ENCODE results near the gene KCNK3. TPM values are rescaled to one million over a fixed set of nuclear protein-coding genes. Genes with fewer than 3 reads are reported as not detected.

KCNK3 gene
- total and polyA plus RNA-seq, 3 experiments from 2014 or later: not detected

DNA sequence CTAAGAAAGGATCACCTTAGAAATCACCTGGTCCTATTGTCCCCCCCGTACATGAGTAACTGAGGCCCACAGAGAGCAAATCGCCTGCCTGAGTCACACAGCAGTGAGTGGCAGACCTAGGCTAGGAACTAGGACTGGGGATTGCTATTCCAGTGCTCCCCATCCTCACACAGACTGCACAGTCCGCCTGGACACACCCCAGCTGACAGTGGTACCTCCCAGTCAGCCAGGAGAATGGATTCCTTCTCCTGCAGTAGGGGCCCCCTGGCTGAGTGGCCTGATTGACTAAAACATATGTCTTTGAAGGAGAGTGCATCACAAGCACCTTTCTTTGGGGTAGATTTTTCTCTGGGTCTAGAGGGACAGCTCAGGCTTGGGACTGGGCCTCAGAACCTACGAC, 39.2 kb downstream of the KCNK3 start:
- Histone ChIP-seq H3K4me3 (ENCODE audit: low read length) (no peak overlapping the region), H3K27ac (ENCODE audit: low read depth, low read length) (no peak overlapping the region), H3K4me1 (ENCODE audit: insufficient read depth, low read length) (no peaks in the 10 kb centered on the region), H3K36me3 (ENCODE audit: insufficient read depth, low read length) (no peaks in the 10 kb centered on the region), H3K9me3 (ENCODE audit: low read length) (no peaks in the 10 kb centered on the region), H3K27me3 (ENCODE audit: insufficient read depth, low read length, poor library complexity, severe bottlenecking) (no peaks in the 10 kb centered on the region)
- Mint-ChIP-seq H3K27me3 (peaks cover 8 to 29% of the 10 kb centered on the region in 2 donors), H3K4me3 (no peak overlapping the region), H3K36me3 (no peaks in the 10 kb centered on the region), H3K27ac (no peak overlapping the region), H3K4me1 (no peaks in the 10 kb centered on the region), H3K9me3 (no peaks in the 10 kb centered on the region)
- ChIA-PET CTCF (interaction anchor here (1.2 kb wide), 1 partner anchor 10 kb away, joined by 4 read pairs; no protein-coding TSS in a partner anchor), POLR2A (no interaction called here)
- no peak for DNase-seq

DNA sequence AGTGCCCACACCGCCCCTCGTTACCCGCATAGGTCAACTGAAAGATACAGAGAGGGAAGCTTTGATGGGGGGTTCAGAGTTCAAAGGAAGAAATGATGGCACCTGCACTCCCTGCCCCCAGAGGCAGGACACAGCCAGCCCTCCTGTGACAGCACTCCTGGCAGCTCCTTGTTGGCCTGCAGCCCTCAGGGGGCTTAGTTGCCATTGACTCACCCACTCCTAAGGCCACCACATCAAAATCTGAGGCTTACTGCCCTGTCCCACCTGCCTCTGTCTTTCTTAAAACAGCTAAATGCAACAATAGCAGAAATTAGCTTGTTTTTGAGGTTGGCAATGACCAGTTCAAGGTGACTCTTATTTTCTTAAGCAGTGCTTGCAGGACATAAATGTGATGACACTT, 39.9 kb downstream of the KCNK3 start:
- no peak overlapping the region for H3K27ac Mint-ChIP-seq
- H3K9me3 Mint-ChIP-seq: no peaks in the 10 kb centered on the region
- H3K9me3 ChIP-seq (ENCODE audit: low read length): no peaks in the 10 kb centered on the region
- no peaks in the 10 kb centered on the region for H3K27me3 ChIP-seq (ENCODE audit: insufficient read depth, low read length, poor library complexity, severe bottlenecking)
- no peak overlapping the region for H3K4me3 ChIP-seq (ENCODE audit: low read length)
- H3K4me3 Mint-ChIP-seq: no peak overlapping the region
- H3K36me3 ChIP-seq (ENCODE audit: insufficient read depth, low read length): no peaks in the 10 kb centered on the region
- no peaks in the 10 kb centered on the region for H3K36me3 Mint-ChIP-seq
- ChIA-PET CTCF (interaction anchor here (0.6 kb wide), 1 partner anchor 13 kb away, joined by 3 read pairs; no protein-coding TSS in a partner anchor), POLR2A (no interaction called here)
- H3K27me3 Mint-ChIP-seq: peaks cover 8 to 28% of the 10 kb centered on the region in 2 donors
- no peak for DNase-seq
- H3K4me1 Mint-ChIP-seq: no peaks in the 10 kb centered on the region
- H3K4me1 ChIP-seq (ENCODE audit: insufficient read depth, low read length): no peaks in the 10 kb centered on the region
- no peak overlapping the region for H3K27ac ChIP-seq (ENCODE audit: low read depth, low read length)

DNA sequence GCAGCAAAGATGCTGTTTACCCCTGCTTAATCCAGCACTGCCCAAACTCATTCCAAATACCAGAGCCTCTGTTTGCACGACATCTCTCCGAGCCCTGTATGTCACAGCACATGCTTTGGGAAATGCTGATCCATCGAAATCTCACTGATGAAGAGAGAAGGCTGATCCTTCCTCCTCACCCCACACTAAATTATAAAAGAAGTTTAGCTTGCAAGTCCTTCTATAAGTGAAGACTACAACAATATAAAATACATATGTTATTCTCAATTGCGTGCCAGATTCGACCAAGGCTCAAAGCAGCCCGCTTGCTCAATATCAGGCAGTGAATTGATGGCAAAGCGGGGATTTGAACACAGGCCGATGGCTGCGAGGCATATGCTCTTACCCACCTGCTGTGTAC, 40.9 kb downstream of the KCNK3 start:
- Histone ChIP-seq H3K4me1 (ENCODE audit: insufficient read depth, low read length) (no peaks in the 10 kb centered on the region), H3K36me3 (ENCODE audit: insufficient read depth, low read length) (no peaks in the 10 kb centered on the region), H3K4me3 (ENCODE audit: low read length) (no peak overlapping the region), H3K9me3 (ENCODE audit: low read length) (no peaks in the 10 kb centered on the region), H3K27ac (ENCODE audit: low read depth, low read length) (no peak overlapping the region), H3K27me3 (ENCODE audit: insufficient read depth, low read length, poor library complexity, severe bottlenecking) (no peaks in the 10 kb centered on the region)
- DNase-seq: no peak
- Mint-ChIP-seq H3K36me3 (no peaks in the 10 kb centered on the region), H3K4me1 (no peaks in the 10 kb centered on the region), H3K9me3 (no peaks in the 10 kb centered on the region), H3K27ac (no peak overlapping the region), H3K27me3 (peaks cover 8 to 30% of the 10 kb centered on the region in 2 donors), H3K4me3 (no peak overlapping the region)
- CTCF ChIA-PET: interaction anchor here (1.6 kb wide), 1 partner anchor 10 kb away, joined by 5 read pairs; no protein-coding TSS in a partner anchor
- POLR2A ChIA-PET: no interaction called here

DNA sequence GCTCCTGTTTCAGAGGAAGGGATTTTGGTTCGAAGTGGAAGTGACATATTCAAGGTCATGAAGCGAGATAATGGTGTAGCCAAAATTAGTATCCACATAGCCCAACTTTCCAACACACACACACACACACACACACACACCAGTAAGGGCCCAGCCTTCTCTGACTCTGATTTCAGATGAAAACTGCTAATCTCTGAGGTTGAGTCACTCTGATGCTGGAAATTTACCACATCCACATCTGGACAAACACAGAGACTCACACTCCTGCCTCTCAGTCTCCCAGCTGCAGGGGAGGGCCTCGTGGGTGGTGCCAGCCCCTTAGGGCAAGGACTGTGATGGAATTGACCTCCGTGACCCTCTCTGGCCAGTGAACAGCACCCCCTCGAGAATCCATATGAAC, 42.6 kb downstream of the KCNK3 start:
- no peaks in the 10 kb centered on the region for H3K4me1 ChIP-seq (ENCODE audit: insufficient read depth, low read length)
- H3K36me3 Mint-ChIP-seq: no peaks in the 10 kb centered on the region
- no peaks in the 10 kb centered on the region for H3K9me3 Mint-ChIP-seq
- ChIA-PET CTCF (no interaction called here), POLR2A (no interaction called here)
- H3K36me3 ChIP-seq (ENCODE audit: insufficient read depth, low read length): no peaks in the 10 kb centered on the region
- H3K9me3 ChIP-seq (ENCODE audit: low read length): no peaks in the 10 kb centered on the region
- no peaks in the 10 kb centered on the region for H3K4me1 Mint-ChIP-seq
- no peak overlapping the region for H3K4me3 ChIP-seq (ENCODE audit: low read length)
- no peak overlapping the region for H3K4me3 Mint-ChIP-seq
- no peak for DNase-seq
- peak overlapping the region in 1 of 8 donors; percentile 67 for H3K27ac Mint-ChIP-seq
- H3K27me3 ChIP-seq (ENCODE audit: insufficient read depth, low read length, poor library complexity, severe bottlenecking): no peaks in the 10 kb centered on the region
- no peak overlapping the region for H3K27ac ChIP-seq (ENCODE audit: low read depth, low read length)
- peaks cover 8 to 30% of the 10 kb centered on the region in 2 donors for H3K27me3 Mint-ChIP-seq

DNA sequence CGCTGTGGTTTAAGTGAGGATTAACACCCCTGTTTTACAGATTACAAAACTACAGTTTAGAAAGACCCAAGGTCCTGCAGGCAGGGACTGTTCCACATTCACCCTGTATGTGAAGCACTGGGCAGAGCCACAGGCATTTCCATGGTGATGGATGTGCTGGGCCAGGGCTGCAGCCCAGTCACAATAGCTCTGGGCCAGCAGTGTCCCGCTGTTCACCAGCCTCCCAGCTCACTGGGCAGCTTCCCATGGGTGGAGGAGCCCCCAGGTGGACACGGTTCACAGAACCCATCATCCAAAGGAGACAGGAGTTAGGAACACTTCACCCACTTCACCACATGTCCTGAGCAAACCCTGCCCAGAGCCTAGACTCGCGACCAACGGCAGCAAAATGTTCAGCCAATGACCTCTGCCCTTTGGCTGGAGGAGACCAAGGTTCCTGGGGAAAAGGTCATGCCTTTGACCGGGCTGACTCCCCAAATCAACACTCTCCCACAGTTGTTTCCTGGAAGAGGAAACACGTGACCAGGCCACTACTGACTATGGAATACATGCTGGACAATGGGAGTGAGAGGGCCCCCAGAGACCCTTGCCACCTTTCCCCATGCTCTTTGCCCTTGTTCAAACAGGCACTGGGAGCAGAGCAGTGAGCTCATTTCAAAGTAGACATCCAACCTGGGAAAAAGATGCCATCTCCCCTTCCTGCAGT, 43.5 kb downstream of the KCNK3 start:
- H3K27me3 ChIP-seq (ENCODE audit: insufficient read depth, low read length, poor library complexity, severe bottlenecking): no peaks in the 10 kb centered on the region
- H3K36me3 ChIP-seq (ENCODE audit: insufficient read depth, low read length): no peaks in the 10 kb centered on the region
- no peaks in the 10 kb centered on the region for H3K9me3 ChIP-seq (ENCODE audit: low read length)
- no peak overlapping the region for H3K27ac ChIP-seq (ENCODE audit: low read depth, low read length)
- no peaks in the 10 kb centered on the region for H3K4me1 ChIP-seq (ENCODE audit: insufficient read depth, low read length)
- ChIA-PET POLR2A (no interaction called here), CTCF (interaction anchor here (0.7 kb wide), 1 partner anchor 467 kb away, joined by 4 read pairs; no protein-coding TSS in a partner anchor)
- Mint-ChIP-seq H3K4me1 (peaks cover 4 to 8% (median 5%) of the 10 kb centered on the region in 3 donors), H3K27ac (no peak overlapping the region), H3K9me3 (no peaks in the 10 kb centered on the region), H3K27me3 (peaks cover 8 to 23% of the 10 kb centered on the region in 2 donors), H3K36me3 (no peaks in the 10 kb centered on the region), H3K4me3 (no peak overlapping the region)
- no peak overlapping the region for H3K4me3 ChIP-seq (ENCODE audit: low read length)
- DNase-seq: no peak

DNA sequence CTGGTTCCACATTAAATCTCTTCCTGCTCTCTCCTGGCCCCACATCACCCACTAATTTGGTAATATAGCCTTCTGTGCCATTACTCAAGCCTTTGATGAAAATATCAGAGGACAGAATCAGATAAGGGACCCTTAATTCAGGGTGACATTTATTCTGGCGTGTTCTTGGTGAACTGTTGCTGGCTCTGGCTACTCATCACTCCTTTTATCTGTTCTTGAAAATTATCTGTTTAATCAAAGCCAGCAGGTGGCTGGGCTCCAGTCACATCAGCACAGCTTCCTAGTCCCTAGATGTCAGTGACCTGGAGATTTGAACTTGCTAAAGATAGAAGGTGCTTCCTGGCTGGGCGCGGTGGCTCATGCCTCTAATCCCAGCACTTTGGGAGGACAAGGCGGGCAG, 44.7 kb downstream of the KCNK3 start:
- no peaks in the 10 kb centered on the region for H3K9me3 Mint-ChIP-seq
- no peaks in the 10 kb centered on the region for H3K36me3 Mint-ChIP-seq
- Histone ChIP-seq H3K27me3 (ENCODE audit: insufficient read depth, low read length, poor library complexity, severe bottlenecking) (no peaks in the 10 kb centered on the region), H3K9me3 (ENCODE audit: low read length) (no peaks in the 10 kb centered on the region), H3K4me1 (ENCODE audit: insufficient read depth, low read length) (no peaks in the 10 kb centered on the region), H3K27ac (ENCODE audit: low read depth, low read length) (no peak overlapping the region), H3K36me3 (ENCODE audit: insufficient read depth, low read length) (no peaks in the 10 kb centered on the region), H3K4me3 (ENCODE audit: low read length) (no peak overlapping the region)
- H3K27me3 Mint-ChIP-seq: peaks cover 5 to 17% of the 10 kb centered on the region in 2 donors
- ChIA-PET CTCF (no interaction called here), POLR2A (no interaction called here)
- H3K27ac Mint-ChIP-seq: no peak overlapping the region
- H3K4me1 Mint-ChIP-seq: peaks cover 7 to 11% (median 8%) of the 10 kb centered on the region in 3 donors
- no peak for DNase-seq
- H3K4me3 Mint-ChIP-seq: no peak overlapping the region

DNA sequence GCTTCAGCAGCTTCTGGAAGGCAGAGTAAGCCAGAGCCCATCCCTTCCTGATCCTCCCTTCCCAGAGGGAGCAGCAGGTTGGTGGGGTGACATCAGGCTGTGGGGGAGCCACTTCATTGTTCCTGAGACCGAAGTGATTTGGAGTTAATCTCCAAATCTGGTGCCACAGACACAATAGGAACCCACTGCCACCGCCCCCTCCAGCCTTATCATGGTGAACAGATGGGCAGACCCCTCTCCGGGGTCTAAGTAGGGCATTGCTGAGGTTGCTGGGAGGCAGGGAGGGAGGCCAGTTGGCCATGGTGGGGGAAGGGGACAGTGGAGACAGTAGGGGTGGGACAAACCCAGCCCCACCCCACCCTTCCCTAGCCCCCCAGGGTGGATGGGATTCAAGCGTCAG, 46.0 kb downstream of the KCNK3 start:
- Mint-ChIP-seq H3K9me3 (no peaks in the 10 kb centered on the region), H3K36me3 (no peaks in the 10 kb centered on the region), H3K27ac (no peak overlapping the region), H3K4me3 (no peak overlapping the region), H3K27me3 (peaks cover 5 to 12% of the 10 kb centered on the region in 2 donors), H3K4me1 (peaks cover 7 to 11% (median 8%) of the 10 kb centered on the region in 3 donors)
- Histone ChIP-seq H3K4me1 (ENCODE audit: insufficient read depth, low read length) (no peaks in the 10 kb centered on the region), H3K27ac (ENCODE audit: low read depth, low read length) (no peak overlapping the region), H3K4me3 (ENCODE audit: low read length) (no peak overlapping the region), H3K9me3 (ENCODE audit: low read length) (no peaks in the 10 kb centered on the region), H3K27me3 (ENCODE audit: insufficient read depth, low read length, poor library complexity, severe bottlenecking) (no peaks in the 10 kb centered on the region), H3K36me3 (ENCODE audit: insufficient read depth, low read length) (no peaks in the 10 kb centered on the region)
- CTCF ChIA-PET: no interaction called here
- no peak for DNase-seq
- POLR2A ChIA-PET: no interaction called here

DNA sequence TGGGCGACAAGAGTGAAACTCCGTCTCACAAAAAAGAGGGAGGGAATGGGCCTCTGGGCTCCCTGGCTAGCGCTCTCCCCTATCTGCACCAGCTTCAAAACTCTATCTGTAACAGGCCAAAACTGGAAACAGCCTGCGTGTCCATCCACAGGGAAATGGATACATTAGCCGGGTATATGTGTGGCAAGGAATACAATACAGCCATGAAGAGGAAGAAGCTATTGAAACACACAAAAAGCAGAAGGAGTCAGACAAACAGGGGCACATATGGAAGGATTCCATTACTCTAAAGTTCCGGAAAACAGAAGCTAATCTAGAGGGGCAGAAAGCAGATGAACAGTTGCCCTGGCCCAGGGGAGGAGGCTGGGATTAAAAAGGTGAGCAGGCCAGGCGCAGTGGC, 47.0 kb downstream of the KCNK3 start:
- ChIA-PET CTCF (no interaction called here), POLR2A (no interaction called here)
- no peaks in the 10 kb centered on the region for H3K9me3 ChIP-seq (ENCODE audit: low read length)
- Mint-ChIP-seq H3K4me3 (no peak overlapping the region), H3K36me3 (no peaks in the 10 kb centered on the region), H3K4me1 (peaks cover 7 to 11% (median 8%) of the 10 kb centered on the region in 3 donors), H3K27me3 (peaks cover 2 to 8% of the 10 kb centered on the region in 2 donors), H3K27ac (peak overlapping the region in 1 of 8 donors; percentile 0), H3K9me3 (no peaks in the 10 kb centered on the region)
- H3K27ac ChIP-seq (ENCODE audit: low read depth, low read length): no peak overlapping the region
- DNase-seq: no peak
- no peak overlapping the region for H3K4me3 ChIP-seq (ENCODE audit: low read length)
- no peaks in the 10 kb centered on the region for H3K4me1 ChIP-seq (ENCODE audit: insufficient read depth, low read length)
- H3K36me3 ChIP-seq (ENCODE audit: insufficient read depth, low read length): no peaks in the 10 kb centered on the region
- no peaks in the 10 kb centered on the region for H3K27me3 ChIP-seq (ENCODE audit: insufficient read depth, low read length, poor library complexity, severe bottlenecking)
